Measurements from ENCODE around the gene KIAA0930.
A peak's percentile ranks its signal among the peaks of the same experiment; 100 is the strongest.

KIAA0930 gene

DNA sequence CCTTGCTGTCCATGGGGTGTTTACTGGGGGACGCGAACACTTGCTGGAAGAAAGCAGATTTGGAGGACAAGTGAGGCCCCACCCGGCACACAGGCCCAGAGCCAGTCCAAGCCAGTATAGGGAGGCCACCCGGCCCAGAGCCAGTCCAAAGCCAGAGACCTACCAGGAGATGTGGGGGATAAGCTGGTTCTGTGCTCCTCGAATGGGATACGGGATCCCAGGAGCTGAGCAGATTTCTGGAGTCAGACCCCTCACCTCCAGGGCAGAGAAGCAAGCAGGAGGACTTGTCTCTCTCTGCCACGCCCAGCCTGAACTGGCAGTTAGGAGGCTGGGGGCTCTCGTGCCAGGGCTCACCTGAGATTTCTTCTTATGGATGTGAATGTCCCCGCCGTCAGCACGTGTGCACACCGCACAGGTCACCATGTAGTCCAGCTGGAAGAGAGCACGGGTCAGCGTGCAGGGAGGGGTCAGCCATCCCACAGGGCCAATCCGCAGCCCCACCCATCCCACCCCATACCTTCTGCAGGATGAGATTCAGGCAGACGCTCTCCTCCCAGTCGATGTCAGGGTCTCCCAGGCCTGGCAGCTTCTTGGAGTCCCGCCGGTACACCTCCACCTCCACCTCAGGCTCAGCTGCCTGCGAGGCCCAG lies 35.3 kb downstream of the KIAA0930 start:
- ChIA-PET POLR2A (no interaction called here), CTCF (interaction anchor here (1.2 kb wide), 1 partner anchor 8 kb away, joined by 3 read pairs; no protein-coding TSS in a partner anchor)
- TF ChIP-seq GLI2 (tag by site-specific recombination; IDR thresholded peaks at IDR 0.05; ENCODE audit: borderline replicate concordance, low read depth) (no peak), ZNF433 (tag by site-specific recombination; IDR thresholded peaks at IDR 0.05; ENCODE audit: low read depth) (no peak), ZBTB21 (tag by site-specific recombination; IDR thresholded peaks at IDR 0.05) (no peak), FEZF1 (tag by site-specific recombination; IDR thresholded peaks at IDR 0.05) (no peak), ZNF785 (tag by site-specific recombination; IDR thresholded peaks at IDR 0.05) (no peak), SCRT1 (tag by site-specific recombination; IDR thresholded peaks at IDR 0.05; ENCODE audit: borderline replicate concordance) (no peak)
- TF ChIP-seq, protein P1, sequence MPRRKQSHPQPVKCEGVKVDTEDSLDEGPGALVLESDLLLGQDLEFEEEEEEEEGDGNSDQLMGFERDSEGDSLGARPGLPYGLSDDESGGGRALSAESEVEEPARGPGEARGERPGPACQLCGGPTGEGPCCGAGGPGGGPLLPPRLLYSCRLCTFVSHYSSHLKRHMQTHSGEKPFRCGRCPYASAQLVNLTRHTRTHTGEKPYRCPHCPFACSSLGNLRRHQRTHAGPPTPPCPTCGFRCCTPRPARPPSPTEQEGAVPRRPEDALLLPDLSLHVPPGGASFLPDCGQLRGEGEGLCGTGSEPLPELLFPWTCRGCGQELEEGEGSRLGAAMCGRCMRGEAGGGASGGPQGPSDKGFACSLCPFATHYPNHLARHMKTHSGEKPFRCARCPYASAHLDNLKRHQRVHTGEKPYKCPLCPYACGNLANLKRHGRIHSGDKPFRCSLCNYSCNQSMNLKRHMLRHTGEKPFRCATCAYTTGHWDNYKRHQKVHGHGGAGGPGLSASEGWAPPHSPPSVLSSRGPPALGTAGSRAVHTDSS (tag by site-specific recombination; IDR thresholded peaks at IDR 0.05): no peak
- TF ChIP-seq, protein P2, sequence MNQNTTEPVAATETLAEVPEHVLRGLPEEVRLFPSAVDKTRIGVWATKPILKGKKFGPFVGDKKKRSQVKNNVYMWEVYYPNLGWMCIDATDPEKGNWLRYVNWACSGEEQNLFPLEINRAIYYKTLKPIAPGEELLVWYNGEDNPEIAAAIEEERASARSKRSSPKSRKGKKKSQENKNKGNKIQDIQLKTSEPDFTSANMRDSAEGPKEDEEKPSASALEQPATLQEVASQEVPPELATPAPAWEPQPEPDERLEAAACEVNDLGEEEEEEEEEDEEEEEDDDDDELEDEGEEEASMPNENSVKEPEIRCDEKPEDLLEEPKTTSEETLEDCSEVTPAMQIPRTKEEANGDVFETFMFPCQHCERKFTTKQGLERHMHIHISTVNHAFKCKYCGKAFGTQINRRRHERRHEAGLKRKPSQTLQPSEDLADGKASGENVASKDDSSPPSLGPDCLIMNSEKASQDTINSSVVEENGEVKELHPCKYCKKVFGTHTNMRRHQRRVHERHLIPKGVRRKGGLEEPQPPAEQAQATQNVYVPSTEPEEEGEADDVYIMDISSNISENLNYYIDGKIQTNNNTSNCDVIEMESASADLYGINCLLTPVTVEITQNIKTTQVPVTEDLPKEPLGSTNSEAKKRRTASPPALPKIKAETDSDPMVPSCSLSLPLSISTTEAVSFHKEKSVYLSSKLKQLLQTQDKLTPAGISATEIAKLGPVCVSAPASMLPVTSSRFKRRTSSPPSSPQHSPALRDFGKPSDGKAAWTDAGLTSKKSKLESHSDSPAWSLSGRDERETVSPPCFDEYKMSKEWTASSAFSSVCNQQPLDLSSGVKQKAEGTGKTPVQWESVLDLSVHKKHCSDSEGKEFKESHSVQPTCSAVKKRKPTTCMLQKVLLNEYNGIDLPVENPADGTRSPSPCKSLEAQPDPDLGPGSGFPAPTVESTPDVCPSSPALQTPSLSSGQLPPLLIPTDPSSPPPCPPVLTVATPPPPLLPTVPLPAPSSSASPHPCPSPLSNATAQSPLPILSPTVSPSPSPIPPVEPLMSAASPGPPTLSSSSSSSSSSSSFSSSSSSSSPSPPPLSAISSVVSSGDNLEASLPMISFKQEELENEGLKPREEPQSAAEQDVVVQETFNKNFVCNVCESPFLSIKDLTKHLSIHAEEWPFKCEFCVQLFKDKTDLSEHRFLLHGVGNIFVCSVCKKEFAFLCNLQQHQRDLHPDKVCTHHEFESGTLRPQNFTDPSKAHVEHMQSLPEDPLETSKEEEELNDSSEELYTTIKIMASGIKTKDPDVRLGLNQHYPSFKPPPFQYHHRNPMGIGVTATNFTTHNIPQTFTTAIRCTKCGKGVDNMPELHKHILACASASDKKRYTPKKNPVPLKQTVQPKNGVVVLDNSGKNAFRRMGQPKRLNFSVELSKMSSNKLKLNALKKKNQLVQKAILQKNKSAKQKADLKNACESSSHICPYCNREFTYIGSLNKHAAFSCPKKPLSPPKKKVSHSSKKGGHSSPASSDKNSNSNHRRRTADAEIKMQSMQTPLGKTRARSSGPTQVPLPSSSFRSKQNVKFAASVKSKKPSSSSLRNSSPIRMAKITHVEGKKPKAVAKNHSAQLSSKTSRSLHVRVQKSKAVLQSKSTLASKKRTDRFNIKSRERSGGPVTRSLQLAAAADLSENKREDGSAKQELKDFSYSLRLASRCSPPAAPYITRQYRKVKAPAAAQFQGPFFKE (tag by site-specific recombination; IDR thresholded peaks at IDR 0.05; ENCODE audit: borderline replicate concordance): no peak
- Histone ChIP-seq H3K9me3 (ENCODE audit: control insufficient read depth, insufficient read depth, low read depth, low read length) (no peaks in the 10 kb centered on the region), H3K36me3 (ENCODE audit: control insufficient read depth in 2 of 2, insufficient read depth in 1 of 2, low read length in 2 of 2) (peaks cover 0 to 68% of the 10 kb centered on the region in 2 experiments; a peak in 2 of 3 replicates), H3K4me1 (ENCODE audit: control insufficient read depth, insufficient read depth, low read length) (peaks cover 4% of the 10 kb centered on the region; the same call in 1 of the 2 replicates), H3K27ac (ENCODE audit: extremely low read depth, low read depth, low read length) (no peak overlapping the region), H3K4me3 (ENCODE audit: low read depth, low read length) (no peak overlapping the region)

DNA sequence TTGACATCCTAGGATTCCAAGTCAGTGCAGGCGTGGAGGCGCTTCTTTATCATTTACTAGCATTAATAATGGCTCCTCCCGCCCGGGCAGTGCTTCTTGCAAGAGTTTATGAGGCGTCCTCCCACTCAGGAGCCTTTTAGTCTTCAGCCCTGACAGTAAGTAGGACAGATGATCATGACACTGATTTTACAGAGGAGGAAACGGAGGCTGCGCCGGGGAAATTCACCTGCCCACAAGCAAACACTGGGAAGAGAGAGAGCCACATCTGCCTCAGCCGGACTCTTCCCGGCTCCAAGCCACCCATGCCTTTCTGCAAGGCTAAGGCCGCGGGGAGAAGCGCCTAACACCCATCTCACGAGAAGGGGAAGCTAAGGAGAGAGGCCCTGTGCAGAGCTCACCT lies 35.9 kb downstream of the KIAA0930 start:
- H3K9me3 ChIP-seq (ENCODE audit: control insufficient read depth, insufficient read depth, low read depth, low read length): no peaks in the 10 kb centered on the region
- H3K4me1 ChIP-seq (ENCODE audit: control insufficient read depth, insufficient read depth, low read length): peaks cover 4% of the 10 kb centered on the region; the same call in 1 of the 2 replicates
- ChIA-PET POLR2A (no interaction called here), CTCF (interaction anchor here (1.2 kb wide), 1 partner anchor 9 kb away, joined by 3 read pairs; no protein-coding TSS in a partner anchor)
- no peak overlapping the region for H3K4me3 ChIP-seq (ENCODE audit: low read depth, low read length)
- H3K36me3 ChIP-seq (ENCODE audit: control insufficient read depth in 2 of 2, insufficient read depth in 1 of 2, low read length in 2 of 2): peaks cover 0 to 68% of the 10 kb centered on the region in 2 experiments; a peak in 2 of 3 replicates
- no peak overlapping the region for H3K27ac ChIP-seq (ENCODE audit: extremely low read depth, low read depth, low read length)
- TF ChIP-seq ZNF549 (tag by site-specific recombination; IDR thresholded peaks at IDR 0.05): no peak
- TF ChIP-seq, protein P3, sequence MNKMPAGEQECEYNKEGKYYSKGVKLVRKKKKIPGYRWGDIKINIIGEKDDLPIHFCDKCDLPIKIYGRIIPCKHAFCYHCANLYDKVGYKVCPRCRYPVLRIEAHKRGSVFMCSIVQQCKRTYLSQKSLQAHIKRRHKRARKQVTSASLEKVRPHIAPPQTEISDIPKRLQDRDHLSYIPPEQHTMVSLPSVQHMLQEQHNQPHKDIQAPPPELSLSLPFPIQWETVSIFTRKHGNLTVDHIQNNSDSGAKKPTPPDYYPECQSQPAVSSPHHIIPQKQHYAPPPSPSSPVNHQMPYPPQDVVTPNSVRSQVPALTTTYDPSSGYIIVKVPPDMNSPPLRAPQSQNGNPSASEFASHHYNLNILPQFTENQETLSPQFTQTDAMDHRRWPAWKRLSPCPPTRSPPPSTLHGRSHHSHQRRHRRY (tag by site-specific recombination; IDR thresholded peaks at IDR 0.05): no peak
- peak; percentile 54; the same call in 1 of the 2 replicates for TF ChIP-seq ZFHX2 (tag by site-specific recombination; conservative IDR thresholded peaks at IDR 0.05)
- TF ChIP-seq ZNF23 (tag by site-specific recombination; IDR thresholded peaks at IDR 0.05; ENCODE audit: borderline replicate concordance): no peak
- TF ChIP-seq SP3 (tag by site-specific recombination; IDR thresholded peaks at IDR 0.05): no peak
- TF ChIP-seq EGR2 (tag by site-specific recombination; IDR thresholded peaks at IDR 0.05; ENCODE audit: low read depth): peak; percentile 79
- no peak for TF ChIP-seq YY1 (tag by site-specific recombination; IDR thresholded peaks at IDR 0.05)
- TF ChIP-seq ZNF211 (tag by site-specific recombination; IDR thresholded peaks at IDR 0.05; ENCODE audit: low read depth): no peak
- no peak for TF ChIP-seq ZNF341 (tag by site-specific recombination; IDR thresholded peaks at IDR 0.05; ENCODE audit: low read depth)
- no peak for TF ChIP-seq ZNF114 (tag by site-specific recombination; IDR thresholded peaks at IDR 0.05)
- TF ChIP-seq KLF8 (tag by site-specific recombination; IDR thresholded peaks at IDR 0.05): no peak
- no peak for TF ChIP-seq ZNF433 (tag by site-specific recombination; IDR thresholded peaks at IDR 0.05; ENCODE audit: low read depth)
- no peak for TF ChIP-seq ZNF792 (tag by site-specific recombination; IDR thresholded peaks at IDR 0.05)
- TF ChIP-seq, protein P4, sequence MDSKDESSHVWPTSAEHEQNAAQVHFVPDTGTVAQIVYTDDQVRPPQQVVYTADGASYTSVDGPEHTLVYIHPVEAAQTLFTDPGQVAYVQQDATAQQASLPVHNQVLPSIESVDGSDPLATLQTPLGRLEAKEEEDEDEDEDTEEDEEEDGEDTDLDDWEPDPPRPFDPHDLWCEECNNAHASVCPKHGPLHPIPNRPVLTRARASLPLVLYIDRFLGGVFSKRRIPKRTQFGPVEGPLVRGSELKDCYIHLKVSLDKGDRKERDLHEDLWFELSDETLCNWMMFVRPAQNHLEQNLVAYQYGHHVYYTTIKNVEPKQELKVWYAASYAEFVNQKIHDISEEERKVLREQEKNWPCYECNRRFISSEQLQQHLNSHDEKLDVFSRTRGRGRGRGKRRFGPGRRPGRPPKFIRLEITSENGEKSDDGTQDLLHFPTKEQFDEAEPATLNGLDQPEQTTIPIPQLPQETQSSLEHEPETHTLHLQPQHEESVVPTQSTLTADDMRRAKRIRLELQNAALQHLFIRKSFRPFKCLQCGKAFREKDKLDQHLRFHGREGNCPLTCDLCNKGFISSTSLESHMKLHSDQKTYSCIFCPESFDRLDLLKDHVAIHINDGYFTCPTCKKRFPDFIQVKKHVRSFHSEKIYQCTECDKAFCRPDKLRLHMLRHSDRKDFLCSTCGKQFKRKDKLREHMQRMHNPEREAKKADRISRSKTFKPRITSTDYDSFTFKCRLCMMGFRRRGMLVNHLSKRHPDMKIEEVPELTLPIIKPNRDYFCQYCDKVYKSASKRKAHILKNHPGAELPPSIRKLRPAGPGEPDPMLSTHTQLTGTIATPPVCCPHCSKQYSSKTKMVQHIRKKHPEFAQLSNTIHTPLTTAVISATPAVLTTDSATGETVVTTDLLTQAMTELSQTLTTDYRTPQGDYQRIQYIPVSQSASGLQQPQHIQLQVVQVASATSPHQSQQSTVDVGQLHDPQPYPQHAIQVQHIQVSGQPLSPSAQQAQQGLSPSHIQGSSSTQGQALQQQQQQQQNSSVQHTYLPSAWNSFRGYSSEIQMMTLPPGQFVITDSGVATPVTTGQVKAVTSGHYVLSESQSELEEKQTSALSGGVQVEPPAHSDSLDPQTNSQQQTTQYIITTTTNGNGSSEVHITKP (tag by site-specific recombination; IDR thresholded peaks at IDR 0.05): no peak
- no peak for TF ChIP-seq ZBTB17 (tag by site-specific recombination; IDR thresholded peaks at IDR 0.05)
- TF ChIP-seq MEIS1 (CRISPR knock-in tag; IDR thresholded peaks at IDR 0.05; ENCODE audit: borderline replicate concordance): no peak
